Fibroblast of the aortic adventitia (primary cell): ENCODE results near the gene NXPH2. TPM values are rescaled to one million over a fixed set of nuclear protein-coding genes. Genes with fewer than 3 reads are reported as not detected.

Source experiments
- DNase-seq: peaks from one replicate; pipeline ENCODE4 v3.0.0-alpha.2; 2010; ENCODE audit warnings: low read depth
- H3K4me3 ChIP-seq: 2 replicates; pipeline ENCODE4 v1.5.1; 2011; ENCODE audit warnings: low read depth, mild to moderate bottlenecking, control low read depth, low read length, moderate library complexity
- total RNA-seq: library from RNA; depleted of rRNA; stranded (reverse); fragments of >200 nt; gene quantifications from 2 replicates; pipeline ENCODE4 v1.2.3, GENCODE V29; 2012; ENCODE audit warnings: low replicate concordance
- TF ChIP-seq, protein P1 (sequence below): IDR thresholded peaks from 2 replicates; pipeline ENCODE4 v1.5.1; 2011; ENCODE audit warnings: mild to moderate bottlenecking, low read length, control low read depth, inconsistent platforms; ENCODE audit not compliant: insufficient read depth

Gene NXPH2
- total RNA-seq, 1 donor: not detected

DNA sequence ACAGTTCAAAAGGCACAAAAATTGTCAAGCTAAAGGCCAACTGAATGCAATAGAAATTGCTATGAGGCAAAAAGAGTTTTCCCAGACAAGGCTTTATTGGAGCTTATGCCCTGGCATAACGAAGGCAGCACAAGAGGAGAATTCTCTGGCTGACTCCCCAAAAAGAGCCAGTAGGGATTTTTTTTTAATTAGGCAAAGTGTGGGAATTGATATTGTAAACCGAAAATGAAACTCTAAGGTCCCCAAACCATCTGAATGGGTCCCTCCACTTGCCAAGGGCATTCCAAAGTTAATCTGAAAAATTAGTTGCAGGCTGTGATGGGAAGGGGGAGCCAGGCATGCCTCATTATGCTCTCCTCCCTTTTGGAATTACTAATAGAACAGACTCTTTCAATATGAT, 159.8 kb downstream of the NXPH2 start:
- H3K4me3 ChIP-seq: no peak overlapping the region
- DNase-seq: no peak
- TF ChIP-seq, protein P1, sequence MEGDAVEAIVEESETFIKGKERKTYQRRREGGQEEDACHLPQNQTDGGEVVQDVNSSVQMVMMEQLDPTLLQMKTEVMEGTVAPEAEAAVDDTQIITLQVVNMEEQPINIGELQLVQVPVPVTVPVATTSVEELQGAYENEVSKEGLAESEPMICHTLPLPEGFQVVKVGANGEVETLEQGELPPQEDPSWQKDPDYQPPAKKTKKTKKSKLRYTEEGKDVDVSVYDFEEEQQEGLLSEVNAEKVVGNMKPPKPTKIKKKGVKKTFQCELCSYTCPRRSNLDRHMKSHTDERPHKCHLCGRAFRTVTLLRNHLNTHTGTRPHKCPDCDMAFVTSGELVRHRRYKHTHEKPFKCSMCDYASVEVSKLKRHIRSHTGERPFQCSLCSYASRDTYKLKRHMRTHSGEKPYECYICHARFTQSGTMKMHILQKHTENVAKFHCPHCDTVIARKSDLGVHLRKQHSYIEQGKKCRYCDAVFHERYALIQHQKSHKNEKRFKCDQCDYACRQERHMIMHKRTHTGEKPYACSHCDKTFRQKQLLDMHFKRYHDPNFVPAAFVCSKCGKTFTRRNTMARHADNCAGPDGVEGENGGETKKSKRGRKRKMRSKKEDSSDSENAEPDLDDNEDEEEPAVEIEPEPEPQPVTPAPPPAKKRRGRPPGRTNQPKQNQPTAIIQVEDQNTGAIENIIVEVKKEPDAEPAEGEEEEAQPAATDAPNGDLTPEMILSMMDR: no peak
